Measurements from ENCODE around the gene TUBA1C.
"Not testable (repeated sequence)": the region's sequence is repeated elsewhere in the genome, so short reads cannot be mapped to it uniquely, and the experiment has no call there.

The TUBA1C gene

DNA sequence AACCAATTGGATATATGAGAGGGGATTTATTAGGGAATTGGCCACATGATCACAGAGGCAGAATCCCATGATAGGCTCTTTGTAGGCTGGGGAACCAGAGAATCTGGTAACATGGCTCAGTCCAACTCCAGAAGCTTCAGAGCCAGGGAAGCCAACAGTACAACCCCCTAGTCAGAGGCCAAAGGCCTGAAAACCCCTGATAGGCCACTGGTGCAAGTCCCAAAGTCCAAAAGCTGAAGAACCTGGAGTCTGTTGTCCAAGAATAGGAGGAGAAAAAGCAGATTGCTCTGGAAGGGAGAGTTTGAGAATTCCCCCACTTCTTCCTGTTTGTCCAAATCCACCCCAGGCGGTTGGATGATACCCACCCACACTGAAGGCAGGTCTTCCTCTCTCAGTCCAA lies 49.9 kb downstream of the TUBA1C start:
- DNase-seq = no peak

DNA sequence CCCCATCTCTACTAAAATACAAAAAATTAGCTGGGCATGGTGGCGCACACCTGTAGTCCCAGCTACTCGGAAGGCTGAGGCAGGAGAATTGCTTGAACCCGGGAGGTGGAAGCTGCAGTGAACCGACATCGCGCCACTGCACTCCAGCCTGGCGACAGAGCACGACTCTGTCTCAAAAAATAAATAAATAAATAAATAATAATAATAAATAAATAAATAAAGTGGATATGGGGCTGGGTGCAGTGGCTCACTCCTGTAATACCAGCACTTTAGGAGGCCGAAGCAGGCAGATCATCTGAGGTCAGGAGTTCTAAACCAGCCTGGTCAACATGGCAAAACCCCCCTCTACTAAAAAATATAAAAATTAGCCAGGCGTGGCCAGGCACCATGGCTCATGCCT lies 52.2 kb downstream of the TUBA1C start:
- not testable (repeated sequence) for DNase-seq

DNA sequence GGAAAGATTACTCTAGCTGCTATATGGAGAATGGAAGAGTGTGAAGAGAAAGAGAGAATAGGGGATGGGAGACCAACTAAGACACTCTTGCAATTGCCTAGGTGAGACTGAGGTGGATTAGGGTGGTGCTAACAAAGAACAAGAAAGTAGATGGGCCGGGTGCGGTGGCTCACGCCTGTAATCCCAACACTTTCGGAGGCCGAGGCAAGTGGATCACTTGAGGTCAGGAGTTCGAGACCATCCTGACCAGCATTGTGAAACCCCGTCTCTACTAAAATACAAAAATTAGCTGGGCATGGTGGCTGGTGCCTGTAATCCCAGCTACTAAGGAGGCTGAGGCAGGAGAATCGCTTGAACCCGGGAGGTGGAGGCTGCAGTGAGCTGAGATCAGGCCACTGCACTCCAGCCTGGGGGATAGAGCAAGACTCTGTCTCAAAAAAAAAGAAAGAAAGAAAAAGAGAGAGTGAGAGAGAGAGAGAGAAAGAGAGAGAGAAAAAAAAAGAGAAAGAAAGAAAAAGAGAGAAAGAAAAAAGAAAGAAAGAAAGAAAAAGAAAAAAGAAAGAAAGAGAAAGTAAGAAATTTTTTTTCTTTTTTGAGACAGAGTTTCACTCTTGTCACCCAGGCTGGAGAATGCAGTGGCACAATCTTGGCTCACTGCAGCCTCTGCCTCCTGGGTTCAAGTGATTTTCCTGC lies 55.7 kb downstream of the TUBA1C start:
- DNase-seq = not testable (repeated sequence)

DNA sequence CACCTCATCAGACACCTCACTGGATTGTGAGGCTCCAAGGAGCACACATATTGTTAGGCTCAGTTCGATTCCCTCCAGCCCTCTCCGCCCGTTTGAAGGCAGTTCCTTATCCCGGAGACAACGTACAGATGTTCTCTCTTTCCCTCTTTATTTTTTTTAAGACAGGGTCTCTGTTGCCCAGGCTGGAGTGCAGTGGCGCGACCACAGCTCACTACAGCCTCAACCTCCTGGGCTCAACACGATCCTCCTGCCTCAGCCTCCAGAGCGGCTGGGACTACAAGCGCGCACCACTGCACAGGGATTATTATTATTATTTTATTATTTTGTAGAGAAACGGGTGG lies 57.5 kb downstream of the TUBA1C start:
- DNase-seq = no peak

DNA sequence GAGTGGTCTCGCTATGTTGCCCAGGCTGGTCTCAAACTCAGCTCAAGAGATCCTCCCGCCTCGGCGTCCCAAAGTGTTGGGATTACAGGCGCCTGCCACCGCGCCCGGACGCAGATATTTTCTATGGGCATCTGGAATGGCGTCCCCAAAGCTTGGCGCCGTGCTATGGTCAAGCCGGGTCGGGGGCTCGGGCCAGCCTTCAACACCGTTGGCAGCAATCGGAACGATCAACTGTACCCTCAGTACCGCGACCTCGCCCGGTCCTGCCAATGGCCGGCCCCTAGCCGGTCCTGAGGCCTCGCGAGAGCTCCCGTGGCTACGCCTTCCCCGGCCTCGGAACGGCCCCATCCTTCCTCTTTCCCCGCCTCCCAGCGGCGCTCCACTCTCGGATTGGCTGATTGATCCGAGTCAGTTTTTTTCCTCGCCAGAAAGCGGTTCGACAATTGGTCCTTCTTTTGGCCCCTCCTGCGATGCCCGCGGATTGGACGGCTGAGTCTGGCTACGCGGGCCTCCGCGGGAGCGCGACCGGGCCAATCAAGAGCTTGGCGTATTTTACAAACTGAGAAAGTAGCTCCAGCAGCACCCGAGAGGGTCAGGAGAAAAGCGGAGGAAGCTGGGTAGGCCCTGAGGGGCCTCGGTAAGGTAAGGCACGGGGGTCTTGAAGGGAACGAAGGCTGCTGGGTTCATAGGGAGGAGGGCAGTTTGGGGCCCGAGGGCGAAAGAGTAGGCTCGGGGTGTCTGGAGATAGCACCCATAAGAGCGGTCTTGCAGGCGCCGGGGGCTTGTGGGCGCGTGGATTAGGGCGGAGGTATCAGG lies 58.0 kb downstream of the TUBA1C start, which contains the start of gene TROAP:
Gene TROAP (plus strand): TSS at position 548 of the 816 bp plus-strand sequence. CDS start 354 bp downstream, outside the sequence.
- DNase-seq = peak; percentile 85 to 93 (median 90)

DNA sequence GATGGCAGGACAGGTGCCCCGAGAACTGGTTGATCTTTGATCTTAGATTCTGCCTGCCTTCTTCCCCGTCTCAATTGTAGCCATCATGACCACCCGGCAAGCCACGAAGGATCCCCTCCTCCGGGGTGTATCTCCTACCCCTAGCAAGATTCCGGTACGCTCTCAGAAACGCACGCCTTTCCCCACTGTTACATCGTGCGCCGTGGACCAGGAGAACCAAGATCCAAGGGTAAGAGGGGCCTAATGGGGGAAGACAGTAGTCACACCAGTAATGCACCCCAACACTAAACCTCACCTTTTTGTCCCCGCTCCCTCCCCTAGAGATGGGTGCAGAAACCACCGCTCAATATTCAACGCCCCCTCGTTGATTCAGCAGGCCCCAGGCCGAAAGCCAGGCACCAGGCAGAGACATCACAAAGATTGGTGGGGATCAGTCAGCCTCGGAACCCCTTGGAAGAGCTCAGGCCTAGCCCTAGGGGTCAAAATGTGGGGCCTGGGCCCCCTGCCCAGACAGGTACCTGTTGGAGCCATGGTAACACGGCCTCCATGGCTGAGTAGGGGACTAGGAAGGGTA lies 58.7 kb downstream of the TUBA1C start:
- no peak for DNase-seq

All from activated naive CD4-positive, alpha-beta T cell (primary cell).